Measurements from ENCODE around the gene CASQ1. TPM values are rescaled to one million over a fixed set of nuclear protein-coding genes. Genes with fewer than 3 reads are reported as not detected.

Gene CASQ1
- total RNA-seq (not detected), polyA plus RNA-seq (under 1 TPM in 1 of 2 donors, not detected in 1; 0.14 TPM)

DNA sequence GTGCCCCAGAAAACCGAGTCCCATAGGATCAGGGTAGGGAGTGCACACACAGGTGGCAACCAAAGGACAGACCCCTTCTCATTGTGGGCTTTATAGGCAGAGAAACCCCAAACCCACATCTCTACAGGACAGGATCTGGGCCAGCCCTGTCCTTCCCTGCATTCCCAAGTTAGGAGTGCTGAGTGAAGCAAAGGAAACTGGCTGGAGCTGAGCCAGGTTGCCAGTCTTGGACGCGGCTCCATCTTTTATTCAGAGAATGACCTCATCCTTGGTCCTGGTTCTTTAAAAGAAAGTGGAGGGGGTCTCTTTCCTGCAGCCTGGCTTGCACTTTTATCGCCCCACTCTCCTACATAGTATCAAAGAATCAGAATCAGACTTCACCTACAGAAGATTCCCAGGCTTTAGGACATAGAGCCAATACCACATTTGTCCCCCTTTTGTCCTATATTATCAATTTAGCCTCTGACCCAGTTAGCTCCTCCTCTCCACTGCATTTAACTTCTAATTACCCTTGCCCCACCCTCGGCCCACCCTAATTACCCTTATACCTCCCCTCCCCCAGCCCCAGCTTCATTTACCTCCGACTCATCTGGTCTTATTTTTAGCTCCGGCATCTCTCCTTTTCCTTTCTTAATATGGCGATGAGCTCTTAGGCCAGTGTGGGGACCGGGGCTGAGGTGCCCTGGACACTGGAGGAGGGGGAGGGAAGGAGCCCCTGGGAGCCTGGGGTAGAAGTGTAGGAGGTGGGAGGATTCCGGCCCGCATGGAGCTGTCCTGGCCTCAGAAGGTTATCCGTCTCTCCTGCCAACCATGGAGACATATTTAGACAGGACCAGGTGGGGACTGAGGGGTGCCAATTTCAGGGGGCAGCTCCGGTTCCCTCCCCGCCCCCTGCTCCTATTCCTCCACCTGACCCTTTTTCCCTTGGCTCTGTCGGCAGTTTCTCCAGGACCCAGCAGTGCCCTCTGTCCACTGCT, at the start of gene CASQ1:
CASQ1 (plus strand) TSS at position 927 of the 977 bp plus-strand sequence. CDS start 177 bp downstream, outside the sequence.
- Histone ChIP-seq H3K9me3 (no peaks in the 10 kb centered on the region), H3K27ac (no peak within 1 kb of the TSS), H3K4me3 (no peak within 1 kb of the TSS), H3K27me3 (no peaks in the 10 kb centered on the region), H3K4me1 (no peaks in the 10 kb centered on the region), H3K36me3 (no peaks in the 10 kb centered on the region)
- no peak for ATAC-seq
- intact Hi-C loops (cut with DNase I), result loop anchor here in 2 of 3 donors (5.0 to 10.0 kb wide), 4 partner anchors 62 to 185 kb away; no protein-coding TSS in a partner anchor
- no peak for DNase-seq
- FAIRE-seq, result no peak
- WGBS, 2 donors, result 53 to 61% methylated on average over 15 of the region's 15 CpGs
- TF ChIP-seq, protein P1, sequence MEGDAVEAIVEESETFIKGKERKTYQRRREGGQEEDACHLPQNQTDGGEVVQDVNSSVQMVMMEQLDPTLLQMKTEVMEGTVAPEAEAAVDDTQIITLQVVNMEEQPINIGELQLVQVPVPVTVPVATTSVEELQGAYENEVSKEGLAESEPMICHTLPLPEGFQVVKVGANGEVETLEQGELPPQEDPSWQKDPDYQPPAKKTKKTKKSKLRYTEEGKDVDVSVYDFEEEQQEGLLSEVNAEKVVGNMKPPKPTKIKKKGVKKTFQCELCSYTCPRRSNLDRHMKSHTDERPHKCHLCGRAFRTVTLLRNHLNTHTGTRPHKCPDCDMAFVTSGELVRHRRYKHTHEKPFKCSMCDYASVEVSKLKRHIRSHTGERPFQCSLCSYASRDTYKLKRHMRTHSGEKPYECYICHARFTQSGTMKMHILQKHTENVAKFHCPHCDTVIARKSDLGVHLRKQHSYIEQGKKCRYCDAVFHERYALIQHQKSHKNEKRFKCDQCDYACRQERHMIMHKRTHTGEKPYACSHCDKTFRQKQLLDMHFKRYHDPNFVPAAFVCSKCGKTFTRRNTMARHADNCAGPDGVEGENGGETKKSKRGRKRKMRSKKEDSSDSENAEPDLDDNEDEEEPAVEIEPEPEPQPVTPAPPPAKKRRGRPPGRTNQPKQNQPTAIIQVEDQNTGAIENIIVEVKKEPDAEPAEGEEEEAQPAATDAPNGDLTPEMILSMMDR (IDR thresholded peaks at IDR 0.05), result no peak

DNA sequence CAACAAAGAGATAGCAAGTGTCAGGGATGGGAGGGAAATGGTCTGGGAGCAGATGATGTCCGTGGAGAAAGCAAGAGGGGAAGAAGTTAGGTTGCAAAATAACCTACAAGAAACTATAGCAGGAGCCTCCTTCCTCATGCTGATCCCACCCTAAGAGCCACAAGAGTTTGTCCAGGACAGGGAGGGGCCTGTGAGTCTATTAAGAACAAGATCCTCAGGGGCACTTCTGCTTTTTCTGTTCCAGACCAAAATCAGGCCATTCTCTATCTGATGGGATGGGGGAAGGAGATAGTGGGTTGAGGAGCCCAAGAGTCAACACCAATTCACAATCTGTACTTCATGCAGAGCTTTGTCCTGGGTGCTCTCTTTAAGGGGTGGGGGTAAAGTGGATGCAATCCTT, 46.7 kb upstream of the CASQ1 start:
- ATAC-seq, result peak in 1 of 4 donors; percentile 57
- no peak for DNase-seq
- TF ChIP-seq, protein P1 (IDR thresholded peaks at IDR 0.05), result no peak
- H3K4me1 ChIP-seq, result no peaks in the 10 kb centered on the region
- H3K27me3 ChIP-seq, result no peaks in the 10 kb centered on the region
- H3K27ac ChIP-seq, result no peak overlapping the region
- no peak overlapping the region for H3K4me3 ChIP-seq
- no peaks in the 10 kb centered on the region for H3K9me3 ChIP-seq
- intact Hi-C loops (cut with DNase I), result no loop called here
- FAIRE-seq, result no peak
- H3K36me3 ChIP-seq, result no peaks in the 10 kb centered on the region
- 19 to 30% methylated on average over 1 of the region's 1 CpG for WGBS, 2 donors

DNA sequence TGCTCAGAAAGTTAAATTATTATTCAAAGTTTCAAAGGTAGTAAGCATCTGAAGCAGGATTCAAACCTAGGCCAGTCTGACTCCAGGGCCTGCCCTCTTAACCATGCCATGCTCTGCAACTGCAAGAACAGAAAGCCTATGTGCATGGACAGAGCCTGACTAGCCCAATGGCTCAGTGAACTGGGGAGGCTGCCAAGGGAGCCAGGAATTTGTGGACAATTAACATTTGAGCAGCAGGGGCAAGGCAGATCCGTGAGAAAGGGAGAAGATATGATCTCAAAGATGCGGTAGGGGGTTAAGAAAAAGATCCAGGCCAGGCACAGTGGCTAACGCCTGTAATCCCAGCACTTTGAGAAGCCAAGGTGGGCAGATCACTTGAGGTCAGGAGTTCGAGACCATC, 45.5 kb upstream of the CASQ1 start:
- no peaks in the 10 kb centered on the region for H3K27me3 ChIP-seq
- no peaks in the 10 kb centered on the region for H3K4me1 ChIP-seq
- WGBS, 2 donors, result 63 to 68% methylated on average over 4 of the region's 4 CpGs
- intact Hi-C loops (cut with DNase I), result no loop called here
- ATAC-seq, result no peak
- no peaks in the 10 kb centered on the region for H3K36me3 ChIP-seq
- H3K27ac ChIP-seq, result no peak overlapping the region
- TF ChIP-seq, protein P1 (IDR thresholded peaks at IDR 0.05), result no peak
- no peak for DNase-seq
- no peak overlapping the region for H3K4me3 ChIP-seq
- no peaks in the 10 kb centered on the region for H3K9me3 ChIP-seq
- no peak for FAIRE-seq

DNA sequence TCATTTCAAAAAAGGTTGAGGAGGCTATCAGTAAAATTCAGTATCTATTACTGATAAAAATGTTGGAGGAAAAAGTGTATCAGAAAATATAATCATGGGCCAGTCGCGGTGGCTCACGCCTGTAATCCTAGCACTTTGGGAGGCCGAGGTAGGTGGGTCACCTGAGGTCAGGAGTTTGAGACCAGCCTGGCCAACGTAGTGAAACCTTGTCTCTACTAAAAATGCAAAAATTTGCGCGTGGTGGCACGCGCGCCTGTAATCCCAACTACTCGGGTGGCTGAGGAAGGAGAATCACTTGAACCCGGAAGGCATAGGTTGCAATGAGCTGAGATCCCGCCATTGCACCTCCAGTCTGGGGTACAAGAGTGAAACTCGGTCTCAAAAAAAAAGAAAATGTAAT, 44.3 kb upstream of the CASQ1 start:
- ATAC-seq, result no peak
- intact Hi-C loops (cut with DNase I), result no loop called here
- DNase-seq, result no peak
- TF ChIP-seq, protein P1 (IDR thresholded peaks at IDR 0.05), result no peak
- H3K27me3 ChIP-seq, result no peaks in the 10 kb centered on the region
- 85 to 90% methylated on average over 14 of the region's 14 CpGs for WGBS, 2 donors
- H3K4me1 ChIP-seq, result no peaks in the 10 kb centered on the region
- H3K27ac ChIP-seq, result no peak overlapping the region
- no peaks in the 10 kb centered on the region for H3K36me3 ChIP-seq
- no peaks in the 10 kb centered on the region for H3K9me3 ChIP-seq
- FAIRE-seq, result no peak
- no peak overlapping the region for H3K4me3 ChIP-seq

DNA sequence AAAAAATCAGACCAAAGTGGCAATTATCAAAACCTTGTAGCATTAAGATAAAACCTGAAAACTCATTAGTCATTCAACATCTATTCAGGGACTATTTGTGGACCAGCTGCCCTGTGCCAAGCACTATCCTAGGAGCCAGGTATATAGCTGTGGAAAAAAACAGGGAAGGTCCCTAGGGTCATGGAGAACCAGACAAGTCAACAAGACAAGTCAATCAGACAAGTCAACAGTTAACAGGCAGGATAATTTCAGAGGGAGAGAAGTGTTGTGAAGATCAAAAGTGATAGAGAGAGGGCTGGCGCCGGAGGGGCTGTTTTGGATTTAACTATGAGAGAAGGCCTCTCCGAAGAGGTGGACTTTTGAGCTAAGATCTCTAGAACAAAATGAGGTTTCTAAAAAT, 42.3 kb upstream of the CASQ1 start:
- no peak for ATAC-seq
- no peaks in the 10 kb centered on the region for H3K27me3 ChIP-seq
- no peak overlapping the region for H3K27ac ChIP-seq
- DNase-seq, result no peak
- H3K4me1 ChIP-seq, result no peaks in the 10 kb centered on the region
- TF ChIP-seq, protein P1 (IDR thresholded peaks at IDR 0.05), result no peak
- H3K4me3 ChIP-seq, result no peak overlapping the region
- no peaks in the 10 kb centered on the region for H3K9me3 ChIP-seq
- 91 to 94% methylated on average over 3 of the region's 3 CpGs for WGBS, 2 donors
- no peaks in the 10 kb centered on the region for H3K36me3 ChIP-seq
- FAIRE-seq, result no peak
- intact Hi-C loops (cut with DNase I), result no loop called here

Data from pancreas (tissue), 10 donors.